Large intestine (tissue), 3 donors: ENCODE results near the gene SCO2. TPM values are rescaled to one million over a fixed set of nuclear protein-coding genes. Genes with fewer than 3 reads are reported as not detected.
A peak's percentile ranks its signal among the peaks of the same experiment; 100 is the strongest.

Experiments
- DNase-seq, 2 donors: peaks; one replicate each; pipeline versions ENCODE4 v3.0.0 to v3.0.0-alpha.2; 2013
- H3K27ac ChIP-seq: one replicate; pipeline ENCODE4 v1.5.1; 2013; ENCODE audit warnings: low read length
- H3K27me3 ChIP-seq: 2 replicates; pipeline ENCODE4 v1.6.1; 2013; ENCODE audit warnings: low read length; ENCODE audit not compliant: control insufficient read depth, insufficient read depth
- H3K36me3 ChIP-seq: 2 replicates; pipeline ENCODE4 v1.6.1; 2013; ENCODE audit warnings: low read length; ENCODE audit not compliant: control insufficient read depth, insufficient read depth
- H3K4me1 ChIP-seq: one replicate; pipeline ENCODE4 v1.6.1; 2013; ENCODE audit warnings: low read length; ENCODE audit not compliant: control insufficient read depth, insufficient read depth
- H3K4me3 ChIP-seq: one replicate; pipeline ENCODE4 v1.5.1; 2013; ENCODE audit warnings: low read length
- H3K9me3 ChIP-seq: one replicate; pipeline ENCODE4 v1.6.1; 2013; ENCODE audit warnings: mild to moderate bottlenecking, low read depth, low read length, moderate library complexity; ENCODE audit not compliant: control insufficient read depth
- WGBS: methylation state at CpG from one replicate; pipeline ENCODE4 v1.1.5; 2013; ENCODE audit warnings: low lambda C conversion rate; ENCODE audit not compliant: insufficient coverage; 5-methylcytosine and 5-hydroxymethylcytosine counted together
- polyA plus RNA-seq: library from polyadenylated mRNA; unstranded; fragments of 120-200 nt; gene quantifications from one replicate; pipeline ENCODE4 v1.2.1, GENCODE V29; 2013

The SCO2 gene
- polyA plus RNA-seq, 1 donor: 1.8 TPM

DNA sequence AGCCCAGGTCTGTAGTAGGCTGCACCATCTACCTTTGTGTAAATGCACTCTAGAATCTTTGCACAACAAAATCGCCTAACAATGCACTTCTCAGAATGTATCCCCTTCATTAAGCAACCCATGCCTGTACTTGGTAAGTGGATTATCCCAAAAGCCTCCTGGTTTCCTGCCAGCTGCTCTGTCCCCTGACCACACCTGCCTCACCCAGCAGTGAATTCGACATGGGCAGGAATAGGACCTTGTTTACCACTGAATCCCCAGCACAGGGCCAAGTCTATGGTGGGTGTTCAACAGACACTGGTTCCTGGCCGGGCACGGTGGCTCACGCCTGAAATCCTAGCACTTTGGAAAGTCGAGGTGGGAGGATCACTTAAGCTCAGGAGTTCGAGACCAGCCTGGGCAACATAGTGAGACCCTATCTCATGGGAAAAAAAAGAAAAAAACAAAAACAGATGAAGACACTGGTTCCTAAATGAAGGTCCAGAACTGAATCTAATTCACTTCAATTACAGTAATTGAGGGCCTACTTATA, 42.4 kb upstream of the SCO2 start:
- H3K27me3 ChIP-seq: no peaks in the 10 kb centered on the region
- H3K4me1 ChIP-seq: peaks cover 6% of the 10 kb centered on the region
- H3K36me3 ChIP-seq: peaks cover 19% of the 10 kb centered on the region
- H3K4me3 ChIP-seq: no peak overlapping the region
- no peaks in the 10 kb centered on the region for H3K9me3 ChIP-seq
- 100% methylated on average over 3 of the region's 7 CpGs for WGBS
- DNase-seq: no peak
- no peak overlapping the region for H3K27ac ChIP-seq

DNA sequence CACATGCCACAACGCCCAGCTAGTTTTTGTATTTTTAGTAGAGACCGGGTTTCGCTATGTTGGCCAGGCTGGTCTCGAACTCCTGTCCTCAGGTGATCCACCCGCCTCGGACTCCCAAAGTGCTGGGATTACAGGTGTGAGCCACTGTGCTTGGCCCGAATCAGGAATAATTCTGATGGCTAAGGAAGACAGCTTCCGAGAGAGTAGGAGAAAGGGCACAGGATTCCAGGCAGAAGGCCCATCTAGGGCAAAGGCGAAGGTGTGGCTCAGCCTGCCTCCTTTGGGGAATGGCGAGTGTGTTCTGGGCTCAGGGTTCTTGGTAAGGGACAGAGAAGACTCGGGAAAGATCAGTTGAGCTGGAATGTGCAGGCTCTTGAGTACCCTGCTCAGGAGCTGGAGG, 38.9 kb upstream of the SCO2 start:
- Histone ChIP-seq H3K4me1 (peaks cover 6% of the 10 kb centered on the region), H3K27me3 (peaks cover 14% of the 10 kb centered on the region), H3K4me3 (no peak overlapping the region), H3K36me3 (peaks cover 4% of the 10 kb centered on the region), H3K9me3 (no peaks in the 10 kb centered on the region), H3K27ac (no peak overlapping the region)
- no peak for DNase-seq
- WGBS: no CpG with 5 or more reads among the region's 11 CpGs

DNA sequence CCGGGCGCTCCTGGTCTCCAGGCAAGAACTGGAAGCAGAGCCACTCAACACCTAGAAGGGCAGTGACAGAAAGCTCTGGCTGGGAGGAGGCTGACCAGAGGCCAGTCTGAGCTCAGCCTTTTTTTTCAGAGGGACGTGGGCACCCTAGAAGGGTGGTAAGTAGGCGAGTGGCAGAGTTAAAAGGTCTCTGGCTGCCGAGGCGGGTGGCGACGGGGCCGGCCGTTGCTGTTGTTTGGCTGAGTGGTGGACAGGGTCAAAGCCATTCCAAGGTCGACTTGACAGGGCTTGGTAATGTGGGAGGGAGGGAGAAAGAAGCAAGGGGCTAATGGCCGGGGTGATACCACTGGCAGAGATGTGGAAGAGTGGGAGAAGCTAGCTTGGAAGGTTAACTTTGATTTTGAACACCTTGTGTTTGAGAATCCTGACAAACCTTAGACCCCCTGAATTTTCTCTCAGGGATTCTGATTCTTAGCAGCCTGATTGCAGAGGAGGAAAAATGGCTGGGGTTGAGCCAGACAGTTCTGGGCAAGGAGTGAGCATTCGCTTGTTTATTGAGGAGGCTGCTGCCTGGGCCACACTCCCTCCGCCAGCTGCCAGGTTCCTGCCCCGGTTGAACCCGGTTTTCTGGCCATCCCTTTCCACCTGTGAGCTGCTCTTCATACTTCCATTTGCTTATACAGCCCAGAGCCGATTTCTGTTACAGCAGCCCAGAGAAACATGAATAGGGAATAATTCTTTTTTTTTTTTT, 38.2 kb upstream of the SCO2 start:
- 72% methylated on average over 2 of the region's 17 CpGs for WGBS
- Histone ChIP-seq H3K4me1 (peaks cover 6% of the 10 kb centered on the region), H3K27ac (peak overlapping the region; percentile 81), H3K36me3 (peaks cover 4% of the 10 kb centered on the region), H3K27me3 (peaks cover 17% of the 10 kb centered on the region), H3K9me3 (no peaks in the 10 kb centered on the region), H3K4me3 (peak overlapping the region; percentile 60)
- DNase-seq: no peak

DNA sequence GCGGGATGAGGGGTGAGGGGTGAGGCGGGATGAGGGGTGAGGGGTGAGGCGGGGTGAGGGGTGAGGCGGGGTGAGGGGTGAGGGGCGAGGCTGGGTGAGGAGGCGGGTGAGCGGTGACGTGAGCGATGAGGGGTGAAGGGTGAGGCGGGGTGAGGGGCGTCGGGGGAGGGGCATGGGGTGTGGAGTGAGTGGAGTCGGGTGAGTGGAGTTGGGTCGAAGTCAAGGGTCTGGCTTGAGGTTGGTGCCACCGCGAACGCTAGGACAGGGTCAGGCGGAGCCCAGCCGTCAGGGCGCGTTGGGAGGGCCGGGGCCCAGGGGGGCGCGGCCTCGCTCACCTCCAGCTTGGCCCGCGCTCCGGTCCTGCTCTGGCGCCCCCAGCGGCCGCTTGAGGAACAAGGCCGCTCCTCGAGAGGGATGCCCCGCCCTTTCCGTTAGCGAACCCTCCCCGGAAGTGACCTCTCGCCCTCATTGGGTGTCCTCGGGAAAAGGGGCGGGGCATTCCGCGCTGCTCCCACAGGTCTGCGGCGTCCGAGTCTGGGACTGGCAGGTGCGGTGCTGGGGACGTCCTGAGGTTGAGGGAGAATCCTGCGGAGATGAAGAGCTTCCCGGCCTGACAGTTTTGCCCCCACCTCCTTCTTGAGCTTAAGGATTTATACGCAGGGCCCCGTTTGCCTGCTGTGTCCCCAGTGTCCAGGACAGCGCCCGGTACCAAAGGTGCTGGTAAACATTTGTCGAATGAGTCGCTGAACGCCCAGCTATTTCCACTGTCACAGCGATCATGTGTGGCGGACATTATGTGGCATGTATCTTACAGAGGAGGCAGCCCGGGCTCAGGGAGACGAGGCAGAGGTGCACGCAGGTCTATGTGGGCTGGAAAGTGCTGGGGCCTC, 37.4 kb upstream of the SCO2 start, which contains the start of gene SYCE3:
Gene SYCE3, minus strand, starts transcription at position 397 of the 890 bp plus-strand sequence. CDS start 6,514 bp downstream, outside the sequence.
- H3K9me3 ChIP-seq: no peaks in the 10 kb centered on the region
- peak; percentile 95 to 96 for DNase-seq
- peaks cover 6% of the 10 kb centered on the region for H3K4me1 ChIP-seq
- H3K36me3 ChIP-seq: peaks cover under 1% of the 10 kb centered on the region
- H3K27me3 ChIP-seq: peaks cover 23% of the 10 kb centered on the region
- WGBS: no CpG with 5 or more reads among the region's 61 CpGs
- peak within 1 kb of the TSS; percentile 60 for H3K4me3 ChIP-seq
- peak within 1 kb of the TSS; percentile 81 for H3K27ac ChIP-seq

DNA sequence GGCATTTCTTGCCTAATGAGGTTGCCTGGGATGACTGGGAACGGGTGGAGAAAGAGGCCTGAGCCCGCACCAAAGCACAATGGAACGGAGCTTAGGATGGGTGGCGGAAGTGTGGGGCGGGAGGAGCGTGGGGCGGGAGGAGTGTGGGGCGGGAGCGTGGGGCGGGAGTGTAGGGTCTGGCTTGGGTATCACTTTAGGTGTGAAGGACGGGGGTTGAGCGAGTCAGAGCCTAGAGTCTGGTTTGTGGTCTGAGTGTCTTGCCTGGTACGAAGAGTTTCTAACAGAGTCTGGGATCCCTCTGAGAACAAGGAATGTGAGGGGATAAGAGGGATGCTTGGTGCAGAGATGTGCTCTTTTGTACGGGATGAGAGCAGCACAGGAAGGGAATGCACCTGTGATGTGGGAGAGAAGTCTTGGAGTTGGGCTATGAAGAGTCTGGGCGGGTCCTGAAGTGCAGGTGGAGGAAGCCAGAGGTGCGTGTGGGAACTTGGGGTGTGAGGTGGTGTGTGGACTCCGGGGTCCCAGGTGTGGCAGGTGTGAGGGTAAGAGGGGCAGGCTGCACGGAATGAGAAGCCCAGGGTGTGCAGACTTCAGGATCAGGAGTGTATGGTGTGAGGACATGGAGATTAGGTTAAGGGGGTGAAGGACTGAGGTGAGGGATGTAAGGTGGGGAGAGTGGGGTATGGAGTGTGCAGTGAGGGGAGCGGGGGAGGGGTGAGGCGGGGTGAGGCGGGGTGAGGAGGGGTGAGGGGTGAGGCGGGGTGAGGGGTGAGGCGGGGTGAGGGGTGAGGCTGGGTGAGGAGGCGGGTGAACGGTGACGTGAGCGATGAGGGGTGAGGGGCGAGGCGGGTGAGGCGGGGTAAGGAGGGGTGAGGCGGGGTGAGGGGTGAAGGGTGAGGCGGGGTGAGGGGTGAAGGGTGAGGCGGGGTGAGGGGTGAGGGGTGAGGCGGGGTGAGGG, 36.3 kb upstream of the SCO2 start:
- WGBS: no CpG with 5 or more reads among the region's 34 CpGs
- no peak overlapping the region for H3K27ac ChIP-seq
- H3K4me1 ChIP-seq: peaks cover 6% of the 10 kb centered on the region
- no peaks in the 10 kb centered on the region for H3K9me3 ChIP-seq
- H3K36me3 ChIP-seq: no peaks in the 10 kb centered on the region
- H3K4me3 ChIP-seq: no peak overlapping the region
- DNase-seq: no peak
- H3K27me3 ChIP-seq: peaks cover 25% of the 10 kb centered on the region

DNA sequence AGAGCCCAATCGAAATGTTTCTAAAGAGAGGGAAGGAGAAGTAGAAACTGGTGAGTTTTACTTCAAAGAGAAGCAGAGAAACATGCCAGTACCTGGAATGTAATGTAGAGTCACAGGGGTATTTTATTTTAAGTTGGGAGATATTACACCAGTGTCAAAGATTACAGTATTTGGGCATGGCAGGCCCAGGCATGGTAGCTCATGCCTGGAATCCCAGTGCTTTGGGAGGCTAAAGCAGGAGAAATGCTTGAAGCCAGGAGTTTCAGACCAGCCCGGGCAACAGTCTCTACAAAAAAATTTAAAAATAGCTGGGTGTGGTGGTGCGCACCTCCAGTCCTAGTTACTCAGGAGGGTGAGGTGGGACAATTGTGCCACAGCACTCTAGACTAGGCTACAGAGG, 34.6 kb upstream of the SCO2 start:
- Histone ChIP-seq H3K4me3 (no peak overlapping the region), H3K27ac (no peak overlapping the region), H3K4me1 (peaks cover 6% of the 10 kb centered on the region), H3K36me3 (no peaks in the 10 kb centered on the region), H3K9me3 (no peaks in the 10 kb centered on the region), H3K27me3 (peaks cover 32% of the 10 kb centered on the region)
- no CpG with 5 or more reads among the region's 3 CpGs for WGBS
- DNase-seq: no peak

DNA sequence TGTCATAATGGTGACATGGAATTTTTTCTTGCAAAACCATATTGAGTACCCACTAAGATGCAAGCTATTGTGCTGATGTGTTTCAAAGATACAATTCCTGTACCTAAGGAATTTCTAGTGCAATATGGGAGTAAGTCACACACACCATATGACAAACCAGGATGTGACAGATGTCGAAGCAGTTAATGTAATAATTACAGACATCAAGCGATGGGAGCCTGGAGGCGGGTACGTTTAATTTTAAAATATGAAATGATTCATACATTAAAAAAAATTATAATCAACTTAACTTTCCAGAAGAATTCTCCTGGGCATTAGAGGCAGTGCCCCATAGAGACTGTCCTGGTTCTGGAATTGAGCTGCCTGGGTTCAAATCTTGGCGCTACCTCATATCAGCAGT, 31.3 kb upstream of the SCO2 start:
- H3K27ac ChIP-seq: no peak overlapping the region

DNA sequence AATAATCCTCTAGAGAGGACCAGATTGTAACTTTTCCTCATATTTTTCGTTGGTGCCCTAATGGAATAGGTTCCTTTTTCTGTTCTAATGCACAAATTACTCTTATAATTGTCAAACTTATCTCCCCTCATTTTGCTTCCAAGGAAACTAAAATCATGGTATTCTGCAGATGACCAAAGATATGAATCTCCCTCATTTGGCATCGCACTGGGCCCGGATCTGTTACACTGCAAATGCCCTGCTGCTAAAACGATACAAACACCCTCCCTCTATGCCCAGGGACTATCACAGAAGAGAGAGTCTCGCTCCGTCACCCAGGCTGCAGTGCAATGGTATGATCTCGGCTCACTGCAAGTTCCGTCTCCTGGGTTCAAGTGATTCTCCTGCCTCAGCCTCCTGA, 27.9 kb upstream of the SCO2 start:
- Histone ChIP-seq H3K4me3 (no peak overlapping the region), H3K27ac (no peak overlapping the region), H3K27me3 (peaks cover 42% of the 10 kb centered on the region), H3K36me3 (no peaks in the 10 kb centered on the region), H3K9me3 (peaks cover 6% of the 10 kb centered on the region), H3K4me1 (peaks cover 4% of the 10 kb centered on the region)
- 50% methylated on average over 1 of the region's 8 CpGs for WGBS
- no peak for DNase-seq

More for the DNA sequence above, 31.3 kb upstream of the SCO2 start:
- 100% methylated on average over 1 of the region's 5 CpGs for WGBS
- H3K27me3 ChIP-seq: peaks cover 31% of the 10 kb centered on the region
- no peak for DNase-seq
- H3K36me3 ChIP-seq: no peaks in the 10 kb centered on the region
- no peaks in the 10 kb centered on the region for H3K9me3 ChIP-seq
- no peaks in the 10 kb centered on the region for H3K4me1 ChIP-seq
- H3K4me3 ChIP-seq: no peak overlapping the region

DNA sequence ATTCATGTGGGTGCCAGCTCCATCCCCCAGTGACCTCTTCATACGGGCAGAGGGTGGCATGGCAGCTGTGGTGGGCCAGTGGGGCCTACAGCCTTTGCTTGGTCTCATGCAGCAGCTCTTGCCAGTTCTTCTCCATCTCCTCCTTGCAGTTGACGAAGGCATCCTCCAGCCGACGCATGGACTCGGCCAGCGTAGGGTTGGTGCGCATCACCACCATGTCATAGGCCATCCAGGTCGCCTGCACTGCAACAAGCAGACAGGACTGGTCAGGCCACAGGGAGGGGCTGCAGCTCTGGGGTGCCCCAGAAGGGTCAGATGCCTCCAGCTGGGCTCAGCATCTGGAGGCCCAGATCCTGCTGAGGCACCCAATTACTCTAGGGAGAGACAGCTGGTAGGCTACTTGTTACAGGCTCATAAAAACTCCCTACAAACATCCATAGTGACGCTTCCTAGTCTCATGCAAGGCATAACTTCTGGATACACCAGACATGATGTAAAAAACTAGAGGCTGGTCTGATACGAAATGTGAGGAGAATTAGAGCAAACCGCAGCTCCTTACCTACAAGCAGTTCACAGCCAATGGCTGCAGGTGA, 25.9 kb upstream of the SCO2 start:
- Histone ChIP-seq H3K27me3 (peaks cover 54% of the 10 kb centered on the region), H3K4me1 (peaks cover 4% of the 10 kb centered on the region), H3K36me3 (no peaks in the 10 kb centered on the region), H3K27ac (no peak overlapping the region), H3K9me3 (peaks cover 6% of the 10 kb centered on the region), H3K4me3 (no peak overlapping the region)
- WGBS: no CpG with 5 or more reads among the region's 11 CpGs
- DNase-seq: no peak
